Limb (tissue), 2 donors: Measurements from ENCODE around the gene MYO5B.

Experiments
- DNase-seq, 2 donors: peaks; one replicate each; pipeline ENCODE4 v3.0.0-alpha.2; 2016; ENCODE audit errors: extremely low spot score in 2 of 2

MYO5B gene

DNA sequence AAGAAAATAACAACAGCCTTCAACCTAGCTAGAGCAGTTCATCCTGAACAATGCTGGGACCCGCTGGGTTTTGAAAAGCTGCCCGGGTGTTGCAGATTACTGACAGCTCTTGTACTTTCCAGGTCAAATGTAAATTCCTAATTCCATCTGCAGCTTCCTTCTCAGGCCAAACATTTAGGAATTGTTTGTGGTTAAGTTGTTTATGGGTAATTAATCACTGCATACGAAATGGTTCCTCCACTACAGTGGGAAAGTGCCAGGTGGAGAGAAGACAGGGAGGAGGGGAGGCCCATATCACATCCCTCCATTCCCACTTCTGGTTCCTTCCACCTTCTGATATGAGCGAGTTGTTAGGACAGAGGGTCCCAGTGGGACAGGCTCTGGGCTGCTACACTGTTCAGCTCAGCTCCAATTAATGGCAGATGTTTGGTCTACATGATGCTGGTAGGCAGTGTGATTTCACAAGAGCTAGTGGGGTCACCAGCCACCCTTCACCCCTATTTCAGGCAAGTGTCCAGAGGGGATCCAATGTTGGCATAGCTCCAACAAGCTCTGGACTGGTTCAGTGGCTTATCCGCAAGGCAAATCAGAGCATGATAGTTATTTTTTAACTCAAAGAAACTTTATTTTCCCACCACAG is 268.7 kb downstream of the MYO5B start:
- no peak for DNase-seq

DNA sequence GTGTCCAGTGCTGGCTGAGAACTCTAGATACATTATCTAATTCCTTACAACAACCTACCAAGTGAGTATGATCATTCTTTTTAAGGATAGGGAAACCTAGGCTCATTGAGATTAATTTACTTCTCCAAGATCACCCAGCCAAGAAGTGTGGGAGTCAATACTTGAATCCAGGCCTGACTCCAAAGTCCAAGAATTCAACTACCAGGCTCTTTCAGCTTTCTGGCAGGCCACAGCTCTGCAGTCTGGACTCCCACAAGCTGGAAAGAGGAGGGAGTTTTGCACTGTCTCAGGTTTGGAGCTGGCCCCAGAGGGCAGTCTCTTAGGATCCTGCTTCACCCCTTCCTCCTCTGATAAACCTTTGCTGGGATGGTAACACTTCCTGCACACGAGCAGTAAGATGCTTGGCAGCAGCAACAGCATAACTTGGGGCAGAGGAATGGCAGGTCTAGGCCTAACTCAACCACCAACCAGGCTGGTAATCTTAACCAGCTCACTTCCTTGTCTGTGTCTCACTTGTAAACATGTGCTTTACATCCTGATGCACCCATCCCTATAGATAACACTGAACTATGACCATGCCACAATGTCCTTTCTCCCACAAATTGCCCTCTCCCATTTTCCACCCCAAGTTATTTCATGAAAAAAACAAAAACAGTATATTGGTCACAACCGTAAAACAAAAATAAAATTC is 270.5 kb downstream of the MYO5B start:
- DNase-seq: no peak

DNA sequence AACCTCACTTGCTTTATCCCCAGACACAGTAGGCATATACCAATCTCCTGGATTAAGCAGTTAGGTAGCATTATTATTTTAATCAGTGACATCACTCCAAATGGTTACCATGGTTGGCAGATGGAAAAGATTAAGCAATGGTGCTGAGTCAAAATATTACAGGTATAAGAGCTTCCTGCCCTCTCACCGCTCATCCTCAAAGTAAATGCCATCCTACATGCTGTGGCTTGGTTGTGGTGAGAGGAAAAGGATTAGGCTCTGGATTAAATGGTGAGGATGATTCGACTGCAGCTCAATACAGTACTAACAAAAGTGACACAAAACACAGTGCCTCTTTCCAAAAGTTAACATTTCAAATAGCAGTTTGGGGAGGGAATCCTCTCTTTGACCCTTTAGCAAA is 272.7 kb downstream of the MYO5B start:
- DNase-seq: no peak

GRCh38 chr18:49921318-49921985 is 273.5 kb downstream of the MYO5B start:
- peak in 1 of 2 donors; percentile 11 for DNase-seq

DNA sequence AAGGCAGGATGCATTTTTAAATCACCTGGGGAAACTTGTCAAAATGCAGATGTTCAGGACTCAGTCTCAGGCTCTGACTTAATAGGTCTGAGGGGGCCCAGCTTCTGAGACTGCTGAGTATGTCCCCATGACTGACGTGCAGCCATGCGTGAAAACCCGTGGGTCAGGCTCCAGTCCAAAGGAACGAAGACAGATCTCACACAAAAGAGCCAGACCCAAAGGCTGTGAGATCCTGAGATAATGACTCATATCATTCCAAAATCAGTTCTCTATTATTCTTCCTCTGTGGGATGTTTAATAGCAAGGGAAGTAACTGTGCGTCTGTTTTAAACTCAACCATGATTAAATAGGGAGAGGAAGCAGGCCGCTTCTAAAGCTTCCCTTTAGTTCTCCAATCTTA is 274.2 kb downstream of the MYO5B start:
- DNase-seq: no peak

DNA sequence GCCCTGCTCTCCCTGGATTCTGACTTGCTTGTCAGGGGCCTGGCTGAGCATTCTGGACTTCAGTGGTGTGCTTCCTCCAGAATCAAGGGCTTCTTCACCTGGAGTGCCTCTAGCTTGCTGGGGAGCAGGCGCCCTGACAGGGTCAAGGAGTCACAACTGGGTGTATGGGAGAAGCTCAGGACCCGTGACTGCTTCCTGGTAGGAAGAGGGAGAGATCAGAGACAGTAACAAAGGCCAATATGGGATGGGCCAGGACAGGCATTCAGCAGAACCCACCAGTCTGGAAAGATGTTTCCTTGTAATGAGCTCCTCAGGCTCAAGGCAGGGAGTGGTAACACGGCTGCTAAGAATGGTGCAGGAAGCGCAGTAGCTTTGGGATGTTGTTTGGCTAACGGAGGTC is 277.2 kb downstream of the MYO5B start:
- DNase-seq: no peak

- DNase-seq: no peak
These were observed 279.6 kb downstream of the MYO5B start for GRCh38 chr18:49915352-49915751.

- DNase-seq: no peak
These were observed 281.7 kb downstream of the MYO5B start for GRCh38 chr18:49913221-49913620.

- DNase-seq: no peak
These were observed 283.5 kb downstream of the MYO5B start for GRCh38 chr18:49911427-49911826.

GRCh38 chr18:49910986-49911385 is 284.0 kb downstream of the MYO5B start:
- no peak for DNase-seq

DNA sequence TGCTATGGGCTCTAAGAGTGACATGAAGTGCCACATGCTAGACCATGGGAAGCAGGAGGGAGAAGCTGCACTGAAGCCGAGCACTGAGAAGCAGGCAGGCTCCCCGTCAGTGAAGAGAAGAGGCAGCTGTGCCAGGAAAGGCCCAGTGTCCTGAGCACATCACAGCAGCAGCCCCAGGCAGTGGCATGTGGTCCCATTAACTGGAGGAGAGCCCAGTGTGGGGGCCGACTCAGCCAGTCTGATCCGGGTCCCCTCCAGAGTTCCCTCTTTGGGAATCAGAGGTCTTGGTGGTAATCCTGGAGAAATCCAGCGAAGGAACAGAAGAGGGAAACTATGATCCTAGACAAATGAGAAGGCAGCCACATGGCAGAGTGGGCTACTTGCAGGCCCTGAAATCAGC is 284.9 kb downstream of the MYO5B start:
- no peak for DNase-seq

DNA sequence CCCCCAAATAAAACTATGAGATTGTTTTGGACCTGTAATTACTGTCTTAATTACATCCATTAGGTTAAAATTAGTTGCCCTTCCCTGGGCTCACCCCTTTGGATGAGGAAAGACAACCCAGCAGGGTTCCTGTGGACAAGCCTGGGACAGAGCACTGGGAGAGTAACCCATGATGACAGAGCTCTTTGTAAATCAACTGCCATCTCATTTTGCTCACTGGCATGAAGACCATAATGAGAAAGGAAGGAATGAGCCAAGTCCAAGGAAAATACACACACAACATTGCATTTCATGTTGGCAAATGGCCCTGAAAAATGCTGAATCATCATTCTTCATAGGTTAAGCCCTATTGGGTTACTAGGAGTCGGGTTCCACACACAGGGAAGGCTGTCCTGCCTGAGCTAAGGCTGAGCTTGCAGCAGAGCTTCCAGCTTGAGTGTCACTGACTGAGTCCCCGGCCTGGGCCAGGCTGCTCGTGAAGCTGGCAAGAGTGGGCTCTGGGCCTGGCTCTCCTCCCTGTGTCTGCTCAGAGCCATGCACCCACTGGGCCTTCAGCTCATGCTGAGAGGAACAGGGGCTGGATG is 287.5 kb downstream of the MYO5B start:
- DNase-seq: no peak

DNA sequence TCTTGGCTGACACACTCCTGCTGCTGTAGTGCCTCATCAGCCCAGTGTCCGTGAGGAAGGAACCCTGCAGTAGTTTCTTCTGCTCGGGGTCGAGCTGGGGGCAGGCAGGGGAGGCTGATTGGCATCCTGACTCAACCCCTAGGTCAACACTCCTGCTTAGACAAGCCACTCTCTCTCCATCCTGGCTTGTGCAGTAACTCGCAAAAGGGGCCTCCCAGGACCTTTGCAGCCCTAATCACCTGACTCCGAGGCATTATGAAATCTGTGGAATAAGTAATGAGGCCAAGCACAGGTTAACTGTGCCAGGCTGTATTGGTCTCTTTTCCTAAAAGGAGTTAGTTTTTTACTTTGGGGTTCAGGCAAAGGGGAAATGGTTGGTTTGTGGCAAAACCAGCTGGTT is 289.2 kb downstream of the MYO5B start:
- DNase-seq: no peak

- no peak for DNase-seq
These were observed 289.9 kb downstream of the MYO5B start for GRCh38 chr18:49904871-49905555.

- no peak for DNase-seq
These were observed 293.0 kb downstream of the MYO5B start for GRCh38 chr18:49901862-49902340.

GRCh38 chr18:49899657-49900330 is 295.2 kb downstream of the MYO5B start:
- no peak for DNase-seq

- peak; percentile 75 to 83 for DNase-seq
These were observed 296.5 kb downstream of the MYO5B start for GRCh38 chr18:49898421-49898820.

DNA sequence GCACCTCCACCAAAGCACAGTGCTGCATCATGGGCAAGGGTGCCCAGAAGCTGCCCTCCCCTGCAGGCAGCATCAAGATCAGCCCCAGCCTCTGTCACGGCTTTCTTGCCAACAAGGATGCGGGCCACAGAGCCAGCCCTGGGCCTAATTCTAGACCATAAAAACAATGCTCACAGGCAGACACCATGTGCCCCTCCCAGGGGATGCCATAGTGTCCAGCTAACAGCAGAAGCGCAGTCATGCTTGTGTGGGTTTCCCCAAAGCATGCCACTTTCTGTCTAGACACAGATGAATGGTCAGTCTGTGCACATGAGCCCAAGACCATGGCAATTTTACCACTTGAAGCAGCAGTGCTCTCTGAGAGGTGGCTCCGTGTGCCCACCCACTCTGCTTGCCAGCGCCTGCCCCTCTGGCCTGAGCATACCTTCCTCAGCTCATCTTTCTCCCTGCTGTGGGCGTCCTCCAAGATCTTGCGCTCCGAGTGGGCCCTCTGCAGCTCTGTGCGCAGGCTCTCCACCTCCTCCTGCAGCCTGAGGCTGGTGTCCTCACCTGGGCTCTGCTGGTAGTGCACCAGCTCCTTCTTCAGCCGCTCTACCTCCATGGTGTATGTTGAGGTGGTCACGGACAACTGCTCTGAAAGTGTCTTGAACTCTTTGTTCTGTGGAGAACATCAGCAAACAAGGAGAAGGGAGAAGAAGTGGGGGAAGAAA is 300.3 kb downstream of the MYO5B start:
- DNase-seq: no peak

DNA sequence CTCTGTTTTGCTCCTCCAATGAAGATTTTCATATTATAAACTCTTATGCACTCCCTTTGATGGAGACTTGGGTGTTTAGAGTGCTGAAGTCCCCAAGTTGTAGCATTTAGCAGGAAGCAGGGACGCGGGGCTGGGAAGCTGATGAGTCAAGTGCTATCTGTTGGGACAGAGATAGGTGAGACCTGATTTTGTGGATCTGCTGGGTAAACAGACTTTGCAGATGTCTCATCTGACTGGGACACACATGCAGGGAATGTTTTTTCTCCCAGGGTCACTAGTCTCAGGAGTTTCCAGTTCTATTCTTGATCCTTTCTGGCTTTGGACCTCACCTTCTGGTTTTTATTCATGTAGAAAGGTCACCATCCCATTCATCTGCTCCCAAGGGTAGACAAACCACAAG is 301.9 kb downstream of the MYO5B start:
- DNase-seq: no peak

DNA sequence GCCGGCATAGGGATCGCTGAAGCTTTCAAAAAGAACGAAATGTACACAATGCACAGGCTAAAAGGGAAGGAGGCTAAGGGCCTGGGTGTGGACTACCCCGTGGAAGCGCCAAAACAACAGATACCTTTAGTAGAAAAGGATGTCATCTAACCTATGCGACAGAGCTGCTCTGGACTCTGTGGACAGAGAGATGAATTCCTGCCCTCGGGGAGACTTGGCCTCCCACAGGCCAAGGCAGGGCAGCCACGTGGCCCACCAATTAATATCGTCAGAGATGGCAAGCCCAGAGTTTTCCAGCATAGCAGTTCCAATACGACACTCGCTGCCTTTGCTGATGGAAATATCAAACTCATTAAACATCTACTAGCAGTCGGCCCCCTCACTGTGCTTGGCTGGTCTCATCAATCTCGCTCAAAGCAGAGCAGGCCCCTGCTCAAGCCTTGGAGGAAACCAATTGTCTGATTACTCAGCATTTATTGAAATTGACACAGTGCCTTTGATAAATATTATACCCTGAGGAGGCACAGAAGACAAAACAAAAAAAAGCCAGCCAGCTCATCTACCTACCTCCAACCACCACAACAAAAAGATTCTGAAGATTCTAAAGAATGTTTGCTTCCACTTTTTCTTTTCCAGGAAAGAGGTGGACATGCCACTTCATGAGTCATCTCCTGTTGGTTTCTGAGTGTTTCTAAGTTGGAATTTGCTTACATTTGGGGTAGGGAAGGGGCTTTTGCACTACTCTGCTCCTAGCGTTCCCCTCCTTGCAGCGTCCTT is 302.6 kb downstream of the MYO5B start:
- no peak for DNase-seq
